ENCODE data around the gene KCNIP4. TPM values are rescaled to one million over a fixed set of nuclear protein-coding genes. Genes with fewer than 3 reads are reported as not detected.

KCNIP4 gene
- total and polyA plus RNA-seq, 2 experiments from 2014 or later, result 0.14 to 0.63 TPM

DNA sequence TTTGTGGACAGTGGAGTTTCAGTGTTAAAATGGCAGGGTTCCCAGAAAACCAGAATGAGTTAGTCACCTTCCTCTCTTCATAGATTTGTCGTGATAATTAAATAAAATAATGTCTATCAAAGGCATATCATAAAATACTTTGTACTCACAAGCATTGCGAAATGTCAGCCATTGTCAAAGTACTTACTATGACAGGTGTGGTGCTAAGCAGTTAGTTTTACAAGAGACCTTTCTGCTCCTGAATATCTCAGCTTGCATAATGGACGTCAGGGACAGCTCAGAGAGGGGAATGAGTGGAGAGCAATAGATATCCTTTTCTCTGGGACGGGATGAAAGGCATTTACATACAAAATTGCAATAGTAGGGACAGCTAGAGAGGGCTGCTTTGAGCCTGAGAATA, 560.9 kb downstream of the KCNIP4 start:
- Histone ChIP-seq H3K27ac (ENCODE audit: low read depth) (no peak overlapping the region), H3K27me3 (ENCODE audit: insufficient read depth) (no peaks in the 10 kb centered on the region), H3K4me1 (ENCODE audit: insufficient read depth) (no peaks in the 10 kb centered on the region), H2AFZ (no peak overlapping the region), H3K9me2 (ENCODE audit: insufficient read depth) (no peaks in the 10 kb centered on the region), H4K20me1 (replicated peaks; ENCODE audit: insufficient read depth) (no peaks in the 10 kb centered on the region), H3F3A (replicated peaks; ENCODE audit: low read depth) (no peaks in the 10 kb centered on the region), H3K79me2 (replicated peaks; ENCODE audit: insufficient read depth) (no peaks in the 10 kb centered on the region), H3K36me3 (ENCODE audit: insufficient read depth) (no peaks in the 10 kb centered on the region), H3K4me3 (no peak overlapping the region), H3K4me2 (no peak overlapping the region)
- DNase-seq (ENCODE audit: low spot score) (no peak), ATAC-seq (no peak)
- Mint-ChIP-seq H3K36me3 (ENCODE audit: low read depth) (no peaks in the 10 kb centered on the region), H3K9me3 (no peaks in the 10 kb centered on the region), H3K27ac (no peak overlapping the region), H3K4me1 (no peaks in the 10 kb centered on the region), H3K4me3 (no peak overlapping the region), H3K27me3 (ENCODE audit: insufficient read depth, low read depth, poor library complexity) (no peaks in the 10 kb centered on the region)
- no peak for TF ChIP-seq EZH2phosphoT487 (IDR thresholded peaks at IDR 0.05; ENCODE audit: unreplicated experiment)
- no peak for TF ChIP-seq ZNF114 (CRISPR knock-in tag; IDR thresholded peaks at IDR 0.05)
- TF ChIP-seq, protein P1, sequence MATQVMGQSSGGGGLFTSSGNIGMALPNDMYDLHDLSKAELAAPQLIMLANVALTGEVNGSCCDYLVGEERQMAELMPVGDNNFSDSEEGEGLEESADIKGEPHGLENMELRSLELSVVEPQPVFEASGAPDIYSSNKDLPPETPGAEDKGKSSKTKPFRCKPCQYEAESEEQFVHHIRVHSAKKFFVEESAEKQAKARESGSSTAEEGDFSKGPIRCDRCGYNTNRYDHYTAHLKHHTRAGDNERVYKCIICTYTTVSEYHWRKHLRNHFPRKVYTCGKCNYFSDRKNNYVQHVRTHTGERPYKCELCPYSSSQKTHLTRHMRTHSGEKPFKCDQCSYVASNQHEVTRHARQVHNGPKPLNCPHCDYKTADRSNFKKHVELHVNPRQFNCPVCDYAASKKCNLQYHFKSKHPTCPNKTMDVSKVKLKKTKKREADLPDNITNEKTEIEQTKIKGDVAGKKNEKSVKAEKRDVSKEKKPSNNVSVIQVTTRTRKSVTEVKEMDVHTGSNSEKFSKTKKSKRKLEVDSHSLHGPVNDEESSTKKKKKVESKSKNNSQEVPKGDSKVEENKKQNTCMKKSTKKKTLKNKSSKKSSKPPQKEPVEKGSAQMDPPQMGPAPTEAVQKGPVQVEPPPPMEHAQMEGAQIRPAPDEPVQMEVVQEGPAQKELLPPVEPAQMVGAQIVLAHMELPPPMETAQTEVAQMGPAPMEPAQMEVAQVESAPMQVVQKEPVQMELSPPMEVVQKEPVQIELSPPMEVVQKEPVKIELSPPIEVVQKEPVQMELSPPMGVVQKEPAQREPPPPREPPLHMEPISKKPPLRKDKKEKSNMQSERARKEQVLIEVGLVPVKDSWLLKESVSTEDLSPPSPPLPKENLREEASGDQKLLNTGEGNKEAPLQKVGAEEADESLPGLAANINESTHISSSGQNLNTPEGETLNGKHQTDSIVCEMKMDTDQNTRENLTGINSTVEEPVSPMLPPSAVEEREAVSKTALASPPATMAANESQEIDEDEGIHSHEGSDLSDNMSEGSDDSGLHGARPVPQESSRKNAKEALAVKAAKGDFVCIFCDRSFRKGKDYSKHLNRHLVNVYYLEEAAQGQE (IDR thresholded peaks at IDR 0.05; ENCODE audit: unreplicated experiment), result no peak
- TF ChIP-seq ZNF462 (CRISPR knock-in tag; IDR thresholded peaks at IDR 0.05), result no peak
- no peak for TF ChIP-seq NANOG (IDR thresholded peaks at IDR 0.05; ENCODE audit: borderline replicate concordance)
- TF ChIP-seq EZH2 (IDR thresholded peaks at IDR 0.05; ENCODE audit: low read depth, unreplicated experiment), result no peak
- TF ChIP-seq STAT1 (IDR thresholded peaks at IDR 0.05; ENCODE audit: unreplicated experiment), result no peak
- TF ChIP-seq, protein P2, sequence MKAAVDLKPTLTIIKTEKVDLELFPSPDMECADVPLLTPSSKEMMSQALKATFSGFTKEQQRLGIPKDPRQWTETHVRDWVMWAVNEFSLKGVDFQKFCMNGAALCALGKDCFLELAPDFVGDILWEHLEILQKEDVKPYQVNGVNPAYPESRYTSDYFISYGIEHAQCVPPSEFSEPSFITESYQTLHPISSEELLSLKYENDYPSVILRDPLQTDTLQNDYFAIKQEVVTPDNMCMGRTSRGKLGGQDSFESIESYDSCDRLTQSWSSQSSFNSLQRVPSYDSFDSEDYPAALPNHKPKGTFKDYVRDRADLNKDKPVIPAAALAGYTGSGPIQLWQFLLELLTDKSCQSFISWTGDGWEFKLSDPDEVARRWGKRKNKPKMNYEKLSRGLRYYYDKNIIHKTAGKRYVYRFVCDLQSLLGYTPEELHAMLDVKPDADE (IDR thresholded peaks at IDR 0.05), result no peak
- TF ChIP-seq ZNF331 (CRISPR knock-in tag; IDR thresholded peaks at IDR 0.05; ENCODE audit: low read depth), result no peak
- no peak for TF ChIP-seq JUNB (IDR thresholded peaks at IDR 0.05; ENCODE audit: unreplicated experiment)
- TF ChIP-seq POLR2AphosphoS5 (IDR thresholded peaks at IDR 0.05; ENCODE audit: low read depth), result no peak
- TF ChIP-seq, protein P3, sequence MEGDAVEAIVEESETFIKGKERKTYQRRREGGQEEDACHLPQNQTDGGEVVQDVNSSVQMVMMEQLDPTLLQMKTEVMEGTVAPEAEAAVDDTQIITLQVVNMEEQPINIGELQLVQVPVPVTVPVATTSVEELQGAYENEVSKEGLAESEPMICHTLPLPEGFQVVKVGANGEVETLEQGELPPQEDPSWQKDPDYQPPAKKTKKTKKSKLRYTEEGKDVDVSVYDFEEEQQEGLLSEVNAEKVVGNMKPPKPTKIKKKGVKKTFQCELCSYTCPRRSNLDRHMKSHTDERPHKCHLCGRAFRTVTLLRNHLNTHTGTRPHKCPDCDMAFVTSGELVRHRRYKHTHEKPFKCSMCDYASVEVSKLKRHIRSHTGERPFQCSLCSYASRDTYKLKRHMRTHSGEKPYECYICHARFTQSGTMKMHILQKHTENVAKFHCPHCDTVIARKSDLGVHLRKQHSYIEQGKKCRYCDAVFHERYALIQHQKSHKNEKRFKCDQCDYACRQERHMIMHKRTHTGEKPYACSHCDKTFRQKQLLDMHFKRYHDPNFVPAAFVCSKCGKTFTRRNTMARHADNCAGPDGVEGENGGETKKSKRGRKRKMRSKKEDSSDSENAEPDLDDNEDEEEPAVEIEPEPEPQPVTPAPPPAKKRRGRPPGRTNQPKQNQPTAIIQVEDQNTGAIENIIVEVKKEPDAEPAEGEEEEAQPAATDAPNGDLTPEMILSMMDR (conservative IDR thresholded peaks at IDR 0.05; ENCODE audit: low read depth in 2 of 2), result no peak
- TF ChIP-seq CREB1 (CRISPR knock-in tag; IDR thresholded peaks at IDR 0.05; ENCODE audit: low read depth), result no peak
